Astrocyte (in vitro differentiated cells and primary cell): ENCODE data around the gene NREP.

ENCODE experiments used
- CTCF ChIP-seq: IDR thresholded peaks from 2 replicates; pipeline ENCODE4 v1.5.1; 2011; ENCODE audit warnings: low read depth, mild to moderate bottlenecking, inconsistent platforms, low read length, moderate library complexity; ENCODE audit not compliant: insufficient read depth
- EZH2 ChIP-seq: IDR thresholded peaks from 2 replicates; pipeline ENCODE4 v1.6.1; 2012; ENCODE audit warnings: mild to moderate bottlenecking, low read length, inconsistent platforms; ENCODE audit not compliant: insufficient read depth

- TF ChIP-seq CTCF (no peak), EZH2 (no peak)
Measured at GRCh38 chr5:111764019-111764418, 7.0 kb upstream of the NREP start.
